Measurements from ENCODE around the gene KIF26B.
"Not testable (repeated sequence)": the region's sequence is repeated elsewhere in the genome, so short reads cannot be mapped to it uniquely, and the experiment has no call there.

The KIF26B gene

GRCh38 chr1:245649666-245650065, 494.9 kb downstream of the KIF26B start:
- no peak for DNase-seq (ENCODE audit: low read depth, low spot score)
- no peak overlapping the region for H3K27ac ChIP-seq

GRCh38 chr1:245650441-245650960, 495.7 kb downstream of the KIF26B start:
- no peak overlapping the region for H3K27ac ChIP-seq
- no peak for DNase-seq (ENCODE audit: low read depth, low spot score)

GRCh38 chr1:245651093-245651492, 496.3 kb downstream of the KIF26B start:
- H3K27ac ChIP-seq, result no peak overlapping the region
- DNase-seq (ENCODE audit: low read depth, low spot score), result no peak

- H3K27ac ChIP-seq, result no peak overlapping the region
- DNase-seq (ENCODE audit: low read depth, low spot score), result no peak
Measured at GRCh38 chr1:245652116-245652515, 497.3 kb downstream of the KIF26B start.

- no peak for DNase-seq (ENCODE audit: low read depth, low spot score)
Measured at GRCh38 chr1:245652660-245653427, 498.1 kb downstream of the KIF26B start.

GRCh38 chr1:245654460-245655050, 499.8 kb downstream of the KIF26B start:
- no peak overlapping the region for H3K27ac ChIP-seq
- no peak for DNase-seq (ENCODE audit: low read depth, low spot score)

More at GRCh38 chr1:245652660-245653427, 498.1 kb downstream of the KIF26B start:
- no peak overlapping the region for H3K27ac ChIP-seq

- no peak overlapping the region for H3K27ac ChIP-seq
- no peak for DNase-seq (ENCODE audit: low read depth, low spot score)
Measured at GRCh38 chr1:245656189-245656717, 501.5 kb downstream of the KIF26B start.

GRCh38 chr1:245657371-245657770, 502.6 kb downstream of the KIF26B start:
- no peak for DNase-seq (ENCODE audit: low read depth, low spot score)
- no peak overlapping the region for H3K27ac ChIP-seq

- no peak overlapping the region for H3K27ac ChIP-seq
- DNase-seq (ENCODE audit: low read depth, low spot score), result no peak
Measured at GRCh38 chr1:245663373-245663772, 508.6 kb downstream of the KIF26B start.

GRCh38 chr1:245663841-245664240, 509.1 kb downstream of the KIF26B start:
- H3K27ac ChIP-seq, result no peak overlapping the region
- no peak for DNase-seq (ENCODE audit: low read depth, low spot score)

- H3K27ac ChIP-seq, result no peak overlapping the region
- DNase-seq (ENCODE audit: low read depth, low spot score), result no peak
Measured at GRCh38 chr1:245666412-245666811, 511.6 kb downstream of the KIF26B start.

- DNase-seq (ENCODE audit: low read depth, low spot score), result no peak
- no peak overlapping the region for H3K27ac ChIP-seq
Measured at GRCh38 chr1:245671349-245671748, 516.6 kb downstream of the KIF26B start.

- no peak overlapping the region for H3K27ac ChIP-seq
- no peak for DNase-seq (ENCODE audit: low read depth, low spot score)
Measured at GRCh38 chr1:245671966-245672767, 517.4 kb downstream of the KIF26B start.

GRCh38 chr1:245672836-245673656, 518.3 kb downstream of the KIF26B start:
- DNase-seq (ENCODE audit: low read depth, low spot score); H3K27ac ChIP-seq: not testable (repeated sequence)

- no peak for DNase-seq (ENCODE audit: low read depth, low spot score)
- H3K27ac ChIP-seq, result no peak overlapping the region
Measured at GRCh38 chr1:245673881-245674414, 519.2 kb downstream of the KIF26B start.

- no peak overlapping the region for H3K27ac ChIP-seq
- DNase-seq (ENCODE audit: low read depth, low spot score), result no peak
Measured at GRCh38 chr1:245677461-245678240, 522.9 kb downstream of the KIF26B start.

GRCh38 chr1:245678860-245679411, 524.2 kb downstream of the KIF26B start:
- H3K27ac ChIP-seq, result no peak overlapping the region
- DNase-seq (ENCODE audit: low read depth, low spot score), result no peak

All from epithelial cell of prostate (primary cell).